Measurements from ENCODE around the gene BNIP3.
A peak's percentile ranks its signal among the peaks of the same experiment; 100 is the strongest.

The BNIP3 gene

DNA sequence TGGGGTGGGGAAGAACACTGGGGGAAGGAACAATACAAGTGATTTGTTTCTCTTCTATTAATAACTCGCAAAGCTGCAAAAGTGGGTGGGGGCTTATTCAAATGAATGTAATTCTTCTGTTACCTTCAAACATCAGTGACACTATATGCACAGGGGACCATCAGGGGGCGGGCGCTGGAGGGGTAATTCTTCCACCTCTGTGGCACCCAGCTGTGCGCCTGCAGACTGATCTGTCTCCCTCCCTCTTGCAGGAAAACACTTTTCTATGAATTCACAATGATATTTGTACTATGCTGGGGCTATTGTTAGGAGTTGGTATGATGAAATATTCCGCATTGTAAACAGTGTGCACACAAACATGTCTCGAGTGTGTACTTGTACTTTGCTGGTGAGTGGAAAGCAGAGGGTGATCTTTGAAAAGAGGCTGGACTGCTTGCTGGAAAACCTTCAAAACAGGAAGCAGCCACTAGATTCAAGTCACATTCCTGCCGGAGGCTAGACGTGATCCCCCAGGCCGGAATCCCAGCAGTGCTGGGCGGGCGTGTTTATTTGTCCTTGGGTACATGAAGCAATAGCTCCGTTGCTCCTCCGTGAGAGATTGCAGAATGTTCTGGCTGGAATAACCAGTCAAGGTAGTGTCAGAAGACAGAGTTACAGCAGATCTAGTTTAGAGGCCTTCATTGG lies 15.8 kb upstream of the BNIP3 start (continued):
- TF ChIP-seq, protein P1, sequence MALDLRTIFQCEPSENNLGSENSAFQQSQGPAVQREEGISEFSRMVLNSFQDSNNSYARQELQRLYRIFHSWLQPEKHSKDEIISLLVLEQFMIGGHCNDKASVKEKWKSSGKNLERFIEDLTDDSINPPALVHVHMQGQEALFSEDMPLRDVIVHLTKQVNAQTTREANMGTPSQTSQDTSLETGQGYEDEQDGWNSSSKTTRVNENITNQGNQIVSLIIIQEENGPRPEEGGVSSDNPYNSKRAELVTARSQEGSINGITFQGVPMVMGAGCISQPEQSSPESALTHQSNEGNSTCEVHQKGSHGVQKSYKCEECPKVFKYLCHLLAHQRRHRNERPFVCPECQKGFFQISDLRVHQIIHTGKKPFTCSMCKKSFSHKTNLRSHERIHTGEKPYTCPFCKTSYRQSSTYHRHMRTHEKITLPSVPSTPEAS (tag by site-specific recombination; IDR thresholded peaks at IDR 0.05), result no peak
- TF ChIP-seq ZNF548 (tag by site-specific recombination; IDR thresholded peaks at IDR 0.05), result no peak
- TF ChIP-seq, protein P2, sequence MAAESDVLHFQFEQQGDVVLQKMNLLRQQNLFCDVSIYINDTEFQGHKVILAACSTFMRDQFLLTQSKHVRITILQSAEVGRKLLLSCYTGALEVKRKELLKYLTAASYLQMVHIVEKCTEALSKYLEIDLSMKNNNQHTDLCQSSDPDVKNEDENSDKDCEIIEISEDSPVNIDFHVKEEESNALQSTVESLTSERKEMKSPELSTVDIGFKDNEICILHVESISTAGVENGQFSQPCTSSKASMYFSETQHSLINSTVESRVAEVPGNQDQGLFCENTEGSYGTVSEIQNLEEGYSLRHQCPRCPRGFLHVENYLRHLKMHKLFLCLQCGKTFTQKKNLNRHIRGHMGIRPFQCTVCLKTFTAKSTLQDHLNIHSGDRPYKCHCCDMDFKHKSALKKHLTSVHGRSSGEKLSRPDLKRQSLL (tag by site-specific recombination; IDR thresholded peaks at IDR 0.05), result no peak
- TF ChIP-seq ZNF391 (tag by site-specific recombination; IDR thresholded peaks at IDR 0.05; ENCODE audit: borderline replicate concordance, low read depth), result no peak
- TF ChIP-seq REPIN1 (tag by site-specific recombination; IDR thresholded peaks at IDR 0.05; ENCODE audit: low read depth), result no peak
- no peak for TF ChIP-seq ZNF596 (tag by site-specific recombination; IDR thresholded peaks at IDR 0.05)
- TF ChIP-seq, protein P3, sequence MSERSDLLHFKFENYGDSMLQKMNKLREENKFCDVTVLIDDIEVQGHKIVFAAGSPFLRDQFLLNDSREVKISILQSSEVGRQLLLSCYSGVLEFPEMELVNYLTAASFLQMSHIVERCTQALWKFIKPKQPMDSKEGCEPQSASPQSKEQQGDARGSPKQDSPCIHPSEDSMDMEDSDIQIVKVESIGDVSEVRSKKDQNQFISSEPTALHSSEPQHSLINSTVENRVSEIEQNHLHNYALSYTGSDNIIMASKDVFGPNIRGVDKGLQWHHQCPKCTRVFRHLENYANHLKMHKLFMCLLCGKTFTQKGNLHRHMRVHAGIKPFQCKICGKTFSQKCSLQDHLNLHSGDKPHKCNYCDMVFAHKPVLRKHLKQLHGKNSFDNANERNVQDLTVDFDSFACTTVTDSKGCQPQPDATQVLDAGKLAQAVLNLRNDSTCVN (tag by site-specific recombination; optimal IDR thresholded peaks at IDR 0.05), result no peak
- TF ChIP-seq ZNF354C (tag by site-specific recombination; IDR thresholded peaks at IDR 0.05; ENCODE audit: borderline replicate concordance, low read depth), result no peak
- no peak for TF ChIP-seq ZSCAN16 (tag by site-specific recombination; IDR thresholded peaks at IDR 0.05)
- peak; percentile 48; the same call in 1 of the 2 replicates for TF ChIP-seq ZBTB17 (tag by site-specific recombination; IDR thresholded peaks at IDR 0.05)
- no peak for TF ChIP-seq ZNF292 (tag by site-specific recombination; IDR thresholded peaks at IDR 0.05; ENCODE audit: borderline replicate concordance, low read depth)
- no peak for TF ChIP-seq GFI1B (tag by site-specific recombination; IDR thresholded peaks at IDR 0.05)
- peak; percentile 65 for TF ChIP-seq ZIC2 (tag by site-specific recombination; IDR thresholded peaks at IDR 0.05)
- no peak for TF ChIP-seq ZNF610 (tag by site-specific recombination; IDR thresholded peaks at IDR 0.05; ENCODE audit: borderline replicate concordance)
- peak; percentile 12; the same call in 1 of the 2 replicates for TF ChIP-seq ZNF600 (tag by site-specific recombination; IDR thresholded peaks at IDR 0.05)

DNA sequence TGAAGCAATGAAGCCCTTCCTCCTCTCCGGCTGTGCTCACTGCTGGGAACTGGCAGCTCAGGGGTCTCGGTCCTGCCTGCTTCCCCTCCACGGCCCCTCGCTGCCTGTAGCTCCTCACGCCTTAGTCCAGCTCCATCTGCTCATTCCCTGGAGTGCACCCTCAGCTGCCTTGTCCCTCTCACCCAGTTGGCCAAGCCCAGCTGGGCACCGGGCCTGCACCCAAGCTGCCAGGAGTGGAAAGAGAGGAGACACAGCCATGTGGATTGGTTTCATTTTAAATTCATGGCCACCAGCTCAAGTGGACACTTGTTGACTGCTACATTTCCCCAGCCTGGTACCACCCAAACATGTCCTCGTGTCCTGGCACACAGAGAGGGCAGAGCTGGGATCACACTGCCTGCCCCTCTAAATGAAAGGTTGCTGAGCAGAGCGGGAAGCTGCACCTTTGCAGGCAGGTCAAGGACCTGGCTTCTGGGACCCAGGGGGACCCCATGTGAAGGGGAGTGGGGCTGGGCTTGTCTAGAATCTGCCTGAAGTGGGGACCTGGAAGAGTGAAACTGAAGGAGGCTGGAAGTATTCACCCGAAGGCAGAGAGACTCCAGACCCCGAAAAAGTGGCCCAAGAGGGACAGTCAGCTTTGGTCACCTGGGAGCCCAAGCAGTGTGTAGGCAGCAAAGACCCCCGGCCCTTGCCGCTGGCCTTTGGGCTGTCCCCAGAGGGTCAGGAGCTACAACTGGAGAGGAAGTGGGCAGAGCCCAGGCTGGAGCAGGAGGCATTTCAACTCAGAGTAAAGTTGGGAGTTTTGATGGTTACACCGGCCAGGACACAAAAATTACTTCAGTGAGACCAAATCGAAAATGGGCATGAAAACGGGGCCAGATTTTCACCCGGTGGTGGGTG lies 15.0 kb upstream of the BNIP3 start:
- Histone ChIP-seq H3K4me1 (ENCODE audit: control insufficient read depth, insufficient read depth, low read length) (no peaks in the 10 kb centered on the region), H3K36me3 (ENCODE audit: control insufficient read depth in 2 of 2, insufficient read depth in 1 of 2, low read length in 2 of 2) (no peaks in the 10 kb centered on the region), H3K4me3 (ENCODE audit: low read depth, low read length) (no peak overlapping the region), H3K9me3 (ENCODE audit: control insufficient read depth, insufficient read depth, low read depth, low read length) (no peaks in the 10 kb centered on the region), H3K27ac (ENCODE audit: extremely low read depth, low read depth, low read length) (no peak overlapping the region)
- POLR2A ChIA-PET, result interaction anchor here (1.4 kb wide), 1 partner anchor 13 kb away, joined by 3 read pairs; no protein-coding TSS in a partner anchor
- CTCF ChIA-PET, result interaction anchor here (0.9 to 2.2 kb wide), 2 partner anchors 26 to 111 kb away, joined by 3 to 9 read pairs; no protein-coding TSS in a partner anchor
- peak; percentile 26; the same call in 1 of the 2 replicates for TF ChIP-seq SCRT1 (tag by site-specific recombination; IDR thresholded peaks at IDR 0.05; ENCODE audit: borderline replicate concordance)
- TF ChIP-seq BCL11A (tag by site-specific recombination; IDR thresholded peaks at IDR 0.05; ENCODE audit: low read depth), result no peak
- peak; percentile 56; the same call in 1 of the 2 replicates for TF ChIP-seq SCRT2 (tag by site-specific recombination; IDR thresholded peaks at IDR 0.05)
- TF ChIP-seq ZNF501 (tag by site-specific recombination; IDR thresholded peaks at IDR 0.05), result no peak

Data from HEK293 (cell line).